DMS53 treated with DMSO at 0.1 percent for 48 hours (cell line): ENCODE measurements around the gene C12orf56.
"Not testable (repeated sequence)": the region's sequence is repeated elsewhere in the genome, so short reads cannot be mapped to it uniquely, and the experiment has no call there.

Experiments used
- DNase-seq: peaks from one replicate; lab custom pipeline; 2025; ENCODE audit not compliant: unreplicated experiment; lab: John Stamatoyannopoulos, UW

C12orf56 gene

GRCh38 chr12:64318605-64319004 is 72.0 kb downstream of the C12orf56 start:
- DNase-seq = no peak

DNA sequence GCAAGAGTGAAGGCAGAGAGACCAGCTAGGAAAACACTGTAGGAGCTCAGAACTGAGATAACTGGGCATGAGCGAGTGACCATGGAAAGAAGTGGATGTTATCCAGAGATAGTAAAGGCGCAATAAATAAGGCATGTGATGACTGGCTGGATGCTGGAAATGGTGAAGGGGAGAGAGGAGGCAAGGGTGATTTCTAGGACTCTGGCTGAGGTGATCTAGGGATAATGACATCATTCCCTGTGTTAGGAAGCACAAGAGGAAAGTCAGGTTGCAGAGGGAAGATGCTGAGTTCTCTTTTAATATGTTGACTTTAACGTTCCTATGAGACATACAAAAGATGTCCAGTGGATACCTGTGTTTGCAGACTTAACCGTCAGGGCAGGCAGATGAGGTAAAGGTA is 78.7 kb downstream of the C12orf56 start:
- DNase-seq = no peak

DNA sequence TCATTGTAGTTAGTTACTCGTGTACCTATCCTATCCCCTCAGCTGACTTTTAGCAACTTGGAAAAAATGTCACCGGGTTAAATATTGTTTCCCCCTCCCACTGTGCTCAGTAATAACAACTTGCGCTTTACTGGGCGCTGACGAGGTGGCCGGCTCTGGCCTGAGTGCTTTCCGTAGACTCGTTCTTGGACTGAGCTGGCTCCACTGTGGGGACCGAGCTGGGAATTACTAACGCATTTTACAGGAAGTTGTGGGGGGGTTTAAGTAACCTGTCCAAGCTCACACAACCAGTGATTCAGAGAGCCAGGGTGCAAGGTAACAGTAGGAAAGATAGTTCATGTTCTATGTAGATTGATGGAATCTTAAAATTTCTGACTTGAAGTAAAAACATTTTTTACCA is 86.0 kb downstream of the C12orf56 start:
- no peak for DNase-seq

DNA sequence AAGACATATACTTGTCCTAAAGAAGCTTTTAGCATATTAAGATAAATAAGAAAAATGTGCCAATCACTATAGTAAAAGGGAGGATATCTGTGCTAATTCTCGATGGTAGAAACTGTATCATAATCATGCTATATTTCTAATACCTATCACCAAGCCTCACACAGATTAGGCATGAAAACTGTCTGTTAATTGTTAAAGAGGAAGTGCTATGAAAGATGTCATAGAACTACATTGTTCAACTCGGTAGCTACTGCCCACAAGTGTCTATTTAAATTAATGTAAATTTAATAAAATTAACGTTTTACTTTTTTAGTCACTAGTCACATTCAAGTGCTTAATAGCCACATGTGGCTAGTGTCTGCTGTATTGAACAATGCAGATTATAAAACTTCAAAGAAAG is 90.9 kb downstream of the C12orf56 start:
- no peak for DNase-seq

GRCh38 chr12:64296301-64296700 is 94.3 kb downstream of the C12orf56 start:
- no peak for DNase-seq

GRCh38 chr12:64293654-64294364 is 96.7 kb downstream of the C12orf56 start:
- DNase-seq = no peak

DNA sequence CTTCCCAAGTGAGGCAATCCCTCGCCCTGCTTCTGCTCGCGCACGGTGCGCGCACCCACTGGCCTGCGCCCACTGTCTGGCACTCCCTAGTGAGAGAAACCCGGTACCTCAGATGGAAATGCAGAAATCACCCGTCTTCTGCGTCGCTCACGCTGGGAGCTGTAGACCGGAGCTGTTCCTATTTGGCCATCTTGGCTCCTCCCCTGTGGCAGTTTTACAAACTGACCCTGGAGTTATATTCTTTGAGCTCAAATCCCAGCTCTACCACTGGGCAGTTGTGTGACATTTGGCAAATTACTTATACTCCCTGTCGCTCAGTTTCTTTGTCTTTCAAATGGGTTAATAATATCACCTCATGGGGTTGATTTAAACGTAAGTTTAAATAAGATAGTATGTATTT is 97.4 kb downstream of the C12orf56 start:
- not testable (repeated sequence) for DNase-seq

GRCh38 chr12:64286521-64286920 is 104.0 kb downstream of the C12orf56 start:
- DNase-seq = no peak

DNA sequence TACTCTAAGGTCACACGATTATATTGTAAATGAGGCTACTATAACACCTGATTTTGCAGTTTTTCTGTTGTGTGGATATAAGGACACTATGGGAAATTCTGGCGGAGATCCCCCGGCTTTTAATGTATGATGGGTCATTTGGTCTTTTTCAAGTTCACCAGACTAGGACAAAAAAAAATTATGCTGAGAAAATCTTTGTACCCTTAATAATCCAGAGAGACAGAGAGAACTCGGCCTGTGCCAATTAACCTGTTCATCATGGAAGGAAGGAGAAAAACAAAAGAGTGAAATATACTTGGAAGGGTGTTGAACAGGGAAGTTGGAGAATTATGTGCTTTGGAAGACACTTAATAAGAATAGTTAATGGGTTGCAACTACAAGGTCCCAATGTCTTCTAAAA is 106.3 kb downstream of the C12orf56 start:
- DNase-seq = no peak

DNA sequence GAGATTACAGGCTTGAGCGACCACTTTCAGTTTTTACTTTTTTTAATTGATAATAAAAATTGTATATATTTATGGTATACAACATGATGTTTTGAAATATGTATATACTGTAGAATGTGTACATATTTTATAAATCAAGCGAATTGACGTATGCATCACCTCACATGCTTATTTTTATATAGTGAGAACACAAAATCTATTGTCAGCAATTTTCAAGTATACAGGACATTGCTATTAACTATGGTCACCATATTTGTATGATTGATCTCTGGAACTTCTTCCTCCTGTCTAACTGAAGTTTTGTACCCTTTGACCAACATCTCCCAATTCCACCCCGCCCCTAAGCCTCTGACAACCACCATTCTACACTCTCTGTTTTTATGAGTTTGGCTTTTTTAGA is 112.1 kb downstream of the C12orf56 start:
- DNase-seq = no peak

GRCh38 chr12:64273527-64274403 is 116.8 kb downstream of the C12orf56 start:
- no peak for DNase-seq

DNA sequence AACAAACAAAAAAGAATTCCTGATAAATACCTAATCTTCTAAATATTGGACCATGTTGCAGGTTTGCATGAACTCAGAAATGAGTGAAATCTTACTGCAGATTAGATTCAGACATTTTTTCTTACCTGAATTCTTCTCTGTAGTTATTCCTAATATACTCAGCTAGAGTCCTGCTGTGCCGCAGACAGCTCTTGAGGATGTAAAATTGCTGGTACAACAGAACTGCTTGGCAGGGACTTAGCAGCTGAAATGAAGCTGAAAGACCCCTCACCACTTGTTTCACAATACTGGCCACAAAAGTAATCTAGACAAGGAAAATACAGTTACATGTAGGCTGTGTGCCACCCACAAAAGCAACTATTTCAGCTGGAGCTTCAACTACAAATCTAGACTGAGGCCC is 120.1 kb downstream of the C12orf56 start:
- DNase-seq = no peak

GRCh38 chr12:64269161-64269560 is 121.4 kb downstream of the C12orf56 start:
- no peak for DNase-seq

GRCh38 chr12:64268409-64268808 is 122.1 kb downstream of the C12orf56 start:
- no peak for DNase-seq

GRCh38 chr12:64265839-64266238 is 124.7 kb downstream of the C12orf56 start:
- DNase-seq = no peak

- DNase-seq = no peak
These were observed 128.7 kb downstream of the C12orf56 start for GRCh38 chr12:64261813-64262212.

GRCh38 chr12:64258576-64258975 is 132.0 kb downstream of the C12orf56 start:
- peak; percentile 17 for DNase-seq

- peak; percentile 83 for DNase-seq
These were observed 134.3 kb downstream of the C12orf56 start for GRCh38 chr12:64256166-64256800.

DNA sequence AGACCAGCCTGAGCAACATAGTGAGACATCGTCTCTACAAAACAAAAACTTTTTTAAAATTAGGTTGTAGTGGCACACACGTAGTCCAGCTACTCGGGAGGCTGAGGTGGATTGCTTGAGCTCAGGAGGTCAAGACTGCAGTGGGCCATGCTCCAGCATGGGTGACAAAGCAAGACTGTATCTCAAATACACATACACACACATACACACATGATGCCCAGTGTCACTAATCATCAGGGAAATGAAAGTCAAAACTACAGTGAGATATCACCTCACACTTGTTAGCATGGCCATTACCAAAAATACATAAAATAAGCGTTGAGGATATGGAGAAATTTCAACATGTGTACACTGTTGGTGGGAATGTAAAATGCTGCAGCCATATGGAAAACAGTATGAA is 135.3 kb downstream of the C12orf56 start:
- DNase-seq = no peak

DNA sequence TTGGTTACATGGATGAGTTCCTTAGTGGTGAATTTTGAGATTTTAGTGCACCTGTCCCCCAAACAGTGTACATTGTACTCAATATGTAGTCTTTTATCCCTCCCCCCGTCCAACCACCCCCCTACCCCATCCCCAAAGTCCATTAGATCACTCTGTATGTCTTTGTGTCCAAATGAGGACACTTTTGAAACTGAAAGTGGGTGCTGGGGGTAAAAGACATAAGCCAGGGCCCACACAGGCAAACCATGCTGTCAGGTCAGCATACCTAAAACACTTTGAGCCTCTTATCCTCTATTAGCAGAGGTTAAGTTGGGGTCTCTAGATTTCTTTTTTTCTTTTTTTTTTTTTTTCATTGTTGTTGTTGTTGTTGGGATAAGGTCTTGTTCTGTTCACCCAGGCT is 137.2 kb downstream of the C12orf56 start:
- no peak for DNase-seq

DNA sequence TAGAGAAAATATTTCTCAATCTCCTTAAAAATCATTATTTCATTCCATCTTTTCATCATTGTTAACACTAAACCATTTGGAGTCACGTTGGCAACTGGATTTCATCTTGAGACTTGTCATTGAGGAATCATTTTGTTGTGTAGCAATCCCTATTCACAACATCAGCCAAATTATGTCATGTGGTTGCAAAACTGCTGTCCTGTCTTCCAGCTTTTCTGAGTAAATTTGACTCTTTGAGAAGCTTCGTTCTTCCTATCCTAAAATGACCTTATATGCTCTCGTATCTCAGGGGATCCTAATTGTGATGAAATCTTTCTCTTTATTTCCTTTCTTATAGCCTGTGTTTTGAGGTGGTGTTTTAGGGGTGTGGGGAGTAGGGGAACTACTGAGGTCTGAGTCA is 137.9 kb downstream of the C12orf56 start:
- no peak for DNase-seq

DNA sequence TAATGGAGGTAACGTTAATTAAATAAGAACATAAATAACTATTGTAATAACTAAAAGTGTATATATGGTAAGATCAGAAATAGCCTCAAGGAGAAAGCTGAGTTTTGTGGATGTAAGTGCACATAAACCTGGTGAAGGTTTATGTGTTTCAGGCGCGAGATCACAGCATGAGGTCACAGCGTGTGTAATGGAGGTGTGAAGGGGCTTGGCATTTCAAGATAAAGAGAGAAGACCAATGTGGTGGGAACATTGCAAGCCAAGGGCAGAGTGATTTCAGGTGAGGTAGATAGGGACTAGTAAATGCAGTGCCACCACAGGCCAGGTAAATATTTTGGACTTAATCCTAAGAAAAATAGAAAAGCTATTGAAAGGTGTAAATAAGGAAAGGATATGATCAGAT is 146.7 kb downstream of the C12orf56 start:
- DNase-seq = no peak
